A673 (cell line): ENCODE results near the gene MINAR1.

Source experiments
- EZH2 ChIP-seq: fragments of 200-600 bp; sonication (generic); IDR thresholded peaks from 2 replicates; pipeline ENCODE4 v1.6.1; 2017; ENCODE audit warnings: borderline replicate concordance, low read depth, mild to moderate bottlenecking, mixed read lengths, antibody characterized with exemption, low read length; ENCODE audit not compliant: poor library complexity, severe bottlenecking
- TF ChIP-seq, protein P1 (sequence below): fragments of 300-800, 200-600 bp; sonication (generic); conservative IDR thresholded peaks from 2 replicates; pipeline ENCODE4 v1.5.1; 2017; ENCODE audit warnings: low read depth, mild to moderate bottlenecking, antibody characterized with exemption, low read length, moderate library complexity, mixed read lengths

GRCh38 chr15:79403501-79403900 is 28.6 kb upstream of the MINAR1 start:
- TF ChIP-seq, protein P1, sequence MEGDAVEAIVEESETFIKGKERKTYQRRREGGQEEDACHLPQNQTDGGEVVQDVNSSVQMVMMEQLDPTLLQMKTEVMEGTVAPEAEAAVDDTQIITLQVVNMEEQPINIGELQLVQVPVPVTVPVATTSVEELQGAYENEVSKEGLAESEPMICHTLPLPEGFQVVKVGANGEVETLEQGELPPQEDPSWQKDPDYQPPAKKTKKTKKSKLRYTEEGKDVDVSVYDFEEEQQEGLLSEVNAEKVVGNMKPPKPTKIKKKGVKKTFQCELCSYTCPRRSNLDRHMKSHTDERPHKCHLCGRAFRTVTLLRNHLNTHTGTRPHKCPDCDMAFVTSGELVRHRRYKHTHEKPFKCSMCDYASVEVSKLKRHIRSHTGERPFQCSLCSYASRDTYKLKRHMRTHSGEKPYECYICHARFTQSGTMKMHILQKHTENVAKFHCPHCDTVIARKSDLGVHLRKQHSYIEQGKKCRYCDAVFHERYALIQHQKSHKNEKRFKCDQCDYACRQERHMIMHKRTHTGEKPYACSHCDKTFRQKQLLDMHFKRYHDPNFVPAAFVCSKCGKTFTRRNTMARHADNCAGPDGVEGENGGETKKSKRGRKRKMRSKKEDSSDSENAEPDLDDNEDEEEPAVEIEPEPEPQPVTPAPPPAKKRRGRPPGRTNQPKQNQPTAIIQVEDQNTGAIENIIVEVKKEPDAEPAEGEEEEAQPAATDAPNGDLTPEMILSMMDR: no peak
- TF ChIP-seq EZH2: no peak
